Measurements from ENCODE around the gene ABHD14A.

DNA sequence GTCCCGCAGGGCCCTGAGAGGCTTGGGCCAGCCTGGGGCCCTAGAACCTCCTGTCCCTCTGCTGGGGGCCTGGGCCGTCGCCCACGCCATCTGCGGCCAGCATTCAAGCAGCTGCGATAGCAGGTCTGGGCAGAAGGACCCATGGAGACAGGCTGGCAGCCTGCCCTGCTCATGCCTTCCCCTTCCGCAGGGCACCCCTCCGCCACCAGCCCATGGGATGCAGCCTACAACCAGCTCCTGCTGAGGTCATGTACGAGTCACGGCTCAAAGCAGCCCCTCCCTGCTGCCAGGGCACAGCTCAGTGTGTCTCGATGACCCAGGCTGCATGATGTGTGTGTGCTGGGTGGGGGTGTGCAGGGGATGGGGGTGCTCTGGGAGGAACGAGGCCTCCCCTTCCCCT lies 53.7 kb downstream of the ABHD14A start:
- TF ChIP-seq CTCF (conservative IDR thresholded peaks at IDR 0.05 in 1 of 2, IDR thresholded peaks at IDR 0.05 in 1 of 2; ENCODE audit: low read depth in 1 of 2, low read length in 2 of 2) (no peak), EZH2 (IDR thresholded peaks at IDR 0.05; ENCODE audit: low read length, missing control alignments) (no peak)

All from fibroblast of lung (primary cell).